ENCODE results near the gene HID1.

Gene HID1

DNA sequence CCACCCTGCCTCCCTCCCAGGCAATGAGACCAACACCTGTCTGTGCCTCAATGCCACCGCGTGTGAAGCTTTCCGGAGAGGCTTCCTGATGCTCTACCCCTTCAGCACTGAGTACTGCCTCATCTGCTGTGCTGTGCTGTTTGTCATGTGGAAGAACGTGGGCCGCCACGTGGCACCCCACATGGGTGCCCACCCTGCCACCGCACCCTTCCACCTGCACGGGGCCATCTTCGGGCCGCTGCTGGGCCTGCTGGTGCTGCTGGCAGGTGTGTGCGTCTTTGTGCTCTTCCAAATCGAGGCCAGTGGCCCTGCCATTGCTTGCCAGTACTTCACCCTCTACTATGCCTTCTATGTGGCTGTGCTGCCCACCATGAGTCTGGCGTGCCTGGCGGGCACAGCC is 25.9 kb downstream of the HID1 start:
- no peak for DNase-seq

DNA sequence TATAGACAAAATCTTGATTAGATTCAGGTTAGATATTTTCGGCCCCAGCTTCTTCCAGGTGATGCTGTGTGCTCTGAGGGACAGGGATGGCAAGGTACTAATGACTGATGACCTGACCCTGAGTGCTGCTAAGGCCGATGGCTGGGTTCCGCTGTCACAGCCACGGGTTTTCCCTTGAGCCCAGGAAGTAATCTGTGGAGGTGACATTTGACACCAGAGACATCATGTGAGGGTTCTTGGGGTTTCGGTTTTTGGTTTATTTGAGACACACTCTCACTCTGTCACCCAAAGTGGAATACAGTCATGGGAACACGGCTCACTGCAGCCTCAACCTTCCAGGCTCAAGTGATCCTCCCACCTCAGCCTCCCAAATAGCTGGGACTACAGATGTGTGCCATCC is 27.0 kb downstream of the HID1 start:
- no peak for DNase-seq

DNA sequence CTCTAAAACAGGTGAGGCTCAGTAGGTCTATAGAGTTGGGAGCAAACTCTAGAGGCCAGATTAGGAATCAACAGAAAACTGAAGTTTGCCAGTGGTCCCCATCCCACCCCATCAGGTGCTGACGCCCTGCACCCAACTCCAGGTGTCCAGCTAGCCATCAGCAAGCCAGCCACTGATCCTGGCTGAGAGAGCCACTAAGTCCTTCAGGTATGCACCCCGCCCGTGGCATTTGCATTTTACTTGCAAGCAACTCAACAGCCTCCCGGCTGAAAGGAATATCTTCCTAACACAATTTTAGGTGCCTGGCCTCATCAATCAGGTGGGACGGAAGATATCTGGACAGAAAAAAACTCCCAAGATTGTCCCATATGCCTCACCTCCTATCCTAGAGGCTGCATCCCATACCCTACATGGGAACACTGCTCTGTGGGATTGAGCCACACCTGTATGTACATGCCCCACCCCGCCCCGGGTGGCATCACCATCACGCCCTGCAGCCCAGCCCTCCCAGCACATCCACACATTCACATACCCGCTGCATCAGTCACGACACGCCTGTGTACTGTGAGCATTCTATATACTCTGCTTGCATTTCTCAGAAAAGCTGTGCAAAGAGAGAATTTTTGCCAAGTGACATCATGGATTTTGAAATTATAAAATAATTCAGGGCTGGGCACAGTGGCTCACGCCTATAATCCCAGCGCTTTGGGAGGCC is 28.6 kb downstream of the HID1 start:
- DNase-seq, result no peak

DNA sequence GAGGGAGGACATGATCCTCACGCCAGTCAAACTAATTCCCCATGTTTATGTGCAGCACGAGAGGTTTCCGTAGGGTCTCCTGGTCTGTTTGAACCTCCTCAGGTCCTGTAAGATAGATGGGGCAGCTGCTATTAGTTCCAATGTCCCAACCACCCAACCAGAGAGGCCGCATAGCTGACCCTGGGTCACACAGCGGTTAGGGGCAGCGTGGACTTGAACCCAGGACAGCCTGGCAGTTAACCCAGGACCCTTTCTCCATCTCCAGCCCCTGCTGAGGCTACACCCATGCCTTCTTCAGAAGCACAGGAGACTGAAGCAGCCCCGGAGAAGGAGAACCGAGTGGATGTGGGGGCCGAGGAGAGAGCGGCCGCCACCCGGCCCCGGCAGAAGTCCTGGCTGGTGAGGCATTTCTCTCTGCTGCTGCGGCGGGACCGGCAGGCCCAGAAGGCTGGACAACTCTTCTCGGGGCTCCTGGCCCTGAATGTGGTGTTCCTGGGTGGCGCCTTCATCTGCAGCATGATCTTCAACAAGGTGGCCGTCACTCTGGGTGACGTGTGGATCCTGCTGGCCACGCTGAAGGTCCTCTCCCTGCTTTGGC is 31.3 kb downstream of the HID1 start:
- DNase-seq, result no peak

DNA sequence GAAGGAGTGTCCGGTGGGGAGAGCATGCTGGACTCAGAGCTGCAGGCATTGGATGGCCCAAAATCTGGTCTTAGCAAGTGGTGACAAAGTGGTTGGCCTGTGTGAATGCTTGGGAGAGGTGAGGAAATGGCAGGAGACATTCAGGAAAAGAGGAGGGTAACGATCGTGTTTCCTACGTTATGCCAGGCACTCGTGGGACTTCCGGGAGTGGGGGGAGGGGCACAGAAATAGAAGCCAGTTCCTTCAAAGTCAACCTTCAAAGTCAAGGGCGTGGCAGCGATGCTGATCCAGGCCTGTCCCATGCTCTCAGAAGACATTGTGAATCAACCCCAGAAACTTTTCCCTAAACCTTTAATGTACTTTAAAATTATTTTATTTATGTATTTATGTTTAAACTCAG is 33.0 kb downstream of the HID1 start:
- DNase-seq, result no peak

DNA sequence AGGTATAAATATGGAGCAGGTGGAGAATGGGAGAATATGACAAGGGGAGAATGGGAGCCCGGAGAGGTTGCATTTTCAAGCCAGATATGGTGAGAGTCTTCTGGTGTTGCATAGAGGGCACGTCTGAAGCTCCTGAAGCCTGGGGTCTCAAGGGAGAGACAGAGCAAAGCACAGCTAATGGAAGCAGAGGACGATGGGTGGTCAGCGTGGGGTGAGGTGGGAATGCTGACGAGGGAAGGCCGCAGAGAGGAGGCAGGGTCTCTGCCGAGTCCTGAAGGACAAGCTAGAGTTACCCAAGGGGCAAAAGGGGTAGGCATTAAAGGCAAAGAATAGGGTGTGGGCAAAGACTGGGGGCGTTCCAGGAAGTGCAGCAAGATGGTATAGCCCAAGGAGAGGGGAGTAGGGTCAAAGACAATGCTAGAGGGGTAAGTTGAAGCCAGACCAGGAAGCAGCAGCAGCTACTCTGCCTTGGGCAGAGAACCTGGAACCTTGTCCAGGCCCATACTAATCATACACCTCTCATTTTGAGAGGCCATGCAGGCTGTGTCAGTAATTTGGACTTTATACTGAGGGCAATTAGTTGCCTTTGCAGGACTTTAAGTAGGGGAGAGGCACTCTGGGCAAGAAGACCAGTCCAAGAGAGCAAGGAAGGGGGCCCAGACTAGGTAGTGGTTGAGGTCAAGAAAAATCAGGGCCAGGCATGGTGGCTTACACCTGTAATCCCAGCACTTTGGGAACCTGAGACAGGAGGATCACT is 34.2 kb downstream of the HID1 start:
- DNase-seq, result no peak

DNA sequence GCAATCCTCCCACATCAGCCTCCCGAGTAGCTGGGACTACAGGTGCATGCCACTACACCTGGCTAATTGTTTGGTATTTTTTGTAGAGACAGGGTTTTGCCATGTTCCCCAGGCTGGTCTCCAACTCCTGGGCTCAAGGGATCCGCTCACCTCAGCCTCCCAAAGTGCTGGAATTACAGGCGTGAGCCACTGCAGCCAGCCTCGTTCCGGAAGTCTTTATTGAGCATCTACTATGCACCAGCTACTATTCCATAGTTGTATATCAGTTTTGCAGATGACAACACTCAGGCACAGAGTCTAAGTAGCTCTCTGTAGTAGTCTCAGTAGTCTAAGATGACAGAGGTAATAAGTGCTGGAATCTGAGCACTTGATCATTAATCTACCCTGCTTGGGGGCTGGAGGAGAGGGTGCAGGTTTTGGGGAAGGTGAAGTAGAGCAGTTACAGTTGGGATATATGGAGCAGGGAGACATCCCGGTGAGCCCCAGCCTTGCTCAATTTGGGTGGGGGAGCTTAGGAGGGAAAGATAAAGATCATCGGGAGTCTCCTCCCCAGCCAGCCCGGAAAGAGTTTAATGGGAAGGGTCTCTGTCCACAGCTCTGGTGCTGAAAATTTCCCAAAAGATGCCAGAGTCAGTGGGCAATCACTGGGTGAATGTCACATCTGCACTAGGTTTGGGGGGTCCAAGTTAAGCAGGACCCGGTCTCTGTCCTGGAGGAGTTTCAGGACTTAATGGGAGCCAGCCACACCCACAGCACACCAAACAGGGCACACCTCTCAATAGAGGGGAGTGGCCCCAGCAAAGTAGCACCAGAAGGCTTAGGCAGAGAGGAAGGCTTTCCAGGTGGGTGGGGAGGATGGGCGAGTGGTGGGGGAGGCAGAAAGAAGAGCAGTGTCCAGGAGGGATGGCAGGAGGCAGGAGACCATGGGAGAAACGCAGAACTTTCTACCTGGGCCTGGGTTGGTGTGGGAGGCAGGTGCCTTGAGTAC is 35.2 kb downstream of the HID1 start:
- DNase-seq, result no peak

DNA sequence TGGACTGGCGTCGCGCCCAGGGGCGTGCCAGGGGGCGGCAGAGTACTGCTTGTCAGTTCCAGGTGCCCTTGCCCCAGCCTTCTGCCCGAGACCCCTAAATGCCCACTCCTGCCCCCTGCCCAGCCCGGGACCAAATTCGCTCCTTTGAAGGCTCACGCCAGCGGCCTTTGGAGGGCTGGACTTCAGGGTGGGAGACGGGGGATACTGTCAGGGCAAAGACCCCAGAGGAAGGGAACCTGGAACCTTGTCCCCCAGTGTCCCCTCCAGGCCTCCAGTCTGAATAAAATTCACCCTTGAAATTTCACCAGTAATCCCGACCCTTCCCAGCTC is 36.1 kb downstream of the HID1 start:
- no peak for DNase-seq

DNA sequence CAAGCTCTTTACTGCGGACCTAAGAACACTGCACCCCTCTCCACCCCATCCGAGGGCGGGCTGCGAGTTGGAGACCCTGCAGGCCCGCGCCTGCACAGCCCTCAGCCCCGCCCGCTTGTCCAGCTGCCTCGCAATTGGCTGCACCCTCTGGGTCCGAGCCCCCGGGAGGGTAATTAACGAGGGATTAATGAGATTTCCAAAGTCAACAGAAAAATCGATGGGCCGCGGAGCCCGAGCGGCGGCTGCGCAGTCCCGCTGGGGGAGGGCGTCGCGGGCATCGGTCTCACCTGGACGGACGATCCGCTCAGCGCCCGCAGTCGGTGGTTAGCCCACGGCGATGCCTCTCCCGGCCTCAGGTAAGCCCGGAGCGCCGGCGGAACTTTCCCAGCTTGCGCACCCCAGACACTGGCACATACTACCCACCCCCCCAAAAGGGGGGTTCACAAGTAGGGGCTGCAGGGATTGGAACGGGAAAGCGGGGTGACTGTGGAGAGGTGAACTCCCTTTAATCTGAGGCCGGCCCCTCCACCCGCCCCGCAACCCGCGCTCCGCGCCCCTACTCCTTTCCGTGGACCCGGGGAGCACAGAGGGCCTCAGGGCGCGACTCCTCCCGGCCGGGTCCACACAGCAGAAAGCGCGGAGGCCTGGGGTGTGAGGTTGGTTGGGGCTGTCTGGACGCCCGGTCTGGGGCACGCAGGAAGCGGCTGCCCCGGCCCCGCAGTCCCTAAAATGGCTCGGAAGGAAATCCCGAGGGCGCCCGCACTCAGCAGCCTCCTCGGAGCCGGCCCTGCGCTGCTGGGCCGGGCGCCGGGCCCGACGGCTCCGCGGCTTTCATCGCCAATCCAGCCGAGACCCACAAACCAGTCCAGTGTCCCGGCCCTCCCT is 36.7 kb downstream of the HID1 start, which contains the start of gene OTOP3:
OTOP3 (plus strand) TSS at position 314 of the 885 bp plus-strand sequence; CDS start at position 338, 24 bp downstream.
- DNase-seq, result no peak

DNA sequence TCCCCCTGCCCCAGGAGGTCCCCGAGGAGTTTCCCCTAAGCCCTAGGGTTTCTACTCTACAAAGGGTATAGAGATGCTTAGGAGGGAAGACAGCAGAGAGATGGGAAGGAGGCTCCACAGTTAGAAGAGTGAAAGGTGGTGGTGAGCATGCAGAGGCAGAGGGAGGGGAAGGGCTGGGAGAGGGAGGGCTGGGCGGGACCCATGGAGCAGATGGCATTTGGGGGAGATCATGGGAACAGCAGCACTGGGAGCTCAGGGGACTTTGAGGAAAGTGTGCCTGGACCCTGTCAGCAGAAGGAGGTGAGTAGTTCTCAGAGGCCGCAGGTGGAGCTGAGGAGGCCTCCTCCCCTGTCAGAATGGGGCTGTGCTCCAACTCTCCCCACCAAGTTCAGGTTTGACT is 37.5 kb downstream of the HID1 start:
- no peak for DNase-seq

DNA sequence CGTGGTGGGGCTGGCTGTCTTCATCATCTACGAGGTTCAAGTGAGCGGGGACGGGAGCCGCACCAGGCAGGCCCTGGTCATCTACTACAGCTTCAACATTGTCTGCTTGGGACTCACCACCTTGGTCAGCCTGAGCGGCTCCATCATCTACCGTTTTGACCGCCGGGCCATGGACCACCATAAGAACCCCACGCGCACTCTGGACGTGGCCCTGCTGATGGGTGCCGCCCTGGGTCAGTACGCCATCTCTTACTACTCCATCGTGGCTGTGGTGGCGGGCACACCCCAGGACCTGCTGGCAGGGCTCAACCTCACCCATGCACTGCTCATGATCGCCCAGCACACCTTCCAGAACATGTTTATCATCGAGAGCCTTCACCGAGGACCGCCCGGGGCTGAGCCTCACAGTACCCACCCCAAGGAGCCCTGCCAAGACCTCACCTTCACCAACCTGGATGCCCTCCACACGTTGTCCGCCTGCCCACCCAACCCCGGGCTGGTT is 42.0 kb downstream of the HID1 start:
- DNase-seq, result no peak

DNA sequence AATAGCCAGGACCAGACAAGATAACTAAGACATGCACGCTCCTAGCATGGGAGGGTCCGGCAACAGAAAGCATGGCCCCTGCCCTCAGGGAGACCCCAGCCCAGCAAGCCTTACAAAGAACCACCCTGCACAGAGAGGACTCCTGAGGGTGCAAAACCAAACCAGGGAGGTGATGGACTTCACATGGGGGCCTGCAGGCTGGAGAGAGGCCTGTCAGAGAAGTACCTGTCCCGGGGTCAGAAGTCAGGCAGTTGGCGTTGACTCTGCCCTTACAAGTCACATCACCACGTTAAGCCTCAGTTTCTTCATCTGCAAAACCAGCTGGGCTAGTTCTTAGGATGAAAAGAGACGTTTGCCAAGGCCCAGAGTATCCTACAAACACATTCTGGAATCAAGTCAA is 43.8 kb downstream of the HID1 start:
- DNase-seq, result no peak

DNA sequence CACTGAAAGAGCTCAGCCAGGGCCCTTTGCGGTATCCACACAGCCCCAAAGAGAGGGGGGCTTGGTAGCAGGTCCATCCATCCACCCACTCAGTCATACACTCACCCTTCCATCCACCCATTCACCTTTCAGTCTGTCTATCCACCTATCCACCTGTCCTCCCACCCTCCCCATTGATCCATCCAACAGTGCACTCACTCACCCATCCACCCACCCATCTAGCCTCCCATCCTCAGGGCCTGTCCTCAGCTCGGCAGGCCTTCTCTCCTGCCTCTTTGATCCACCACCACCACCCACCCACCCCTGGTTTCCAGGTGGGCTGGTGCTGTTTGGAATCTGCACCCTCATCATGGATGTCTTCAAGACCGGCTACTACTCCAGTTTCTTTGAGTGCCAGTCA is 47.3 kb downstream of the HID1 start:
- DNase-seq, result no peak

DNA sequence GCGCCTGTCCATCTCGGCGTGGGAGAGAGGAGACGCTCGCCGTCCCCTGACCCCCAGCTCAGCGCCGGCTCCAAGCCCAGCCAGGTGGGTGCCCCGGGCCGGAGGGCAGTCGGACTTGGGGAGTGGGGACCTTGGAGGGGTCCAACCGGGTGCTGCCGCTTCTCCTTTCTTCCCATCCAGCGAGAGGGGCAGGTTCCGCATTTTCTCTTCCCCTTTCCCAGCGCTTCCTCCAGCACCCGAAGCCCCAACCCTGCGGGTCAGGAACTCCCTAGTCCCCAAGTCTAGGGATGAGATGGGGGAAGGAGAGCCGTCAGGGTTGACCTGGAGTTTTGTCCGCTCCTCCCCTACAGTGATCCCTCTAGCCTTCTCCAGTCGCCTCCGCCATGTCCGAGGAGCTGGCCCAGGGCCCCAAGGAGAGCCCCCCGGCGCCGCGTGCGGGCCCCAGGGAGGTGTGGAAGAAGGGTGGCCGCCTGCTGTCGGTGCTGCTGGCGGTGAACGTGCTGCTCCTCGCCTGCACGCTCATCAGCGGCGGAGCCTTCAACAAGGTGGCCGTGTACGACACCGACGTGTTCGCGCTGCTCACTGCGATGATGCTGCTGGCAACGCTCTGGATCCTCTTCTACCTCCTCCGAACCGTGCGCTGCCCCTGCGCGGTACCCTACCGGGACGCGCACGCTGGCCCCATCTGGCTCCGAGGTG is 48.2 kb downstream of the HID1 start, which contains the start of gene OTOP2:
OTOP2 (plus strand) TSS at position 24 of the 699 bp plus-strand sequence; CDS start at position 384, 360 bp downstream.
- DNase-seq, result no peak

DNA sequence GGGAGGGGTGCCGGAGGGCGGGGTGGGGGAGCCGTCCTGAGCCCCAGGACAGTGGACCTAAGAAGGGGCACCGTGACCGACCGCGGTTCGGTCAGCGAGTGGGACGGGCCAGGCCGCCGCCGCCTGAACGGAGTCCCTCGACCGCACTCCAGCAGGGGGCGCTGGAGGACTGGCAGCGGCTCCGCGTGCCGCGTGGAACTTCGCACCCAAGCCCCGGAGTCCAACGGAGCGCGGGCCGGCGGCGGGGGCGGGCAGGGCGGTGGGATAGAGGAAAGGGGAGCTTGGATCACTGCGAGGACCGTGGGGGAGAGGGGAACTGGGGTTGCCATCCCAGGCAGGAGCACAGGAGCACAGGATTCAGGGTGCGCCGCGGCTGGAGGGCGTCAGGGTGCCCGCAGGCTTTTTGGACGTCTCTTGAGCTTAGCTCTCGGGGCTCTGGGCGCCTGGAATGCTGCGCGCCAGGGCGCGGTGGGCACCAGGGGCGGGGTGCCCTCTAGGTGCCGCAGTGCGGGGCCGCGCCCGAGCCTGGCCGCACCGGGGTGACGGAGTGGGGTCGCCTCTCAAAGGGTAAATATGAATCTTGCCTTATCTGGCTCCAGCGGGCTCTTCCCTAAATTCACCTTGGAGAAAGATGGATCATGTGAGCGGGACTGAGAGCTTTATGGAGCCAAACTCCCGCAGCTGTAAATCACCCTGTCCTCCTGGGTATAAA is 48.9 kb downstream of the HID1 start:
- DNase-seq, result no peak

DNA sequence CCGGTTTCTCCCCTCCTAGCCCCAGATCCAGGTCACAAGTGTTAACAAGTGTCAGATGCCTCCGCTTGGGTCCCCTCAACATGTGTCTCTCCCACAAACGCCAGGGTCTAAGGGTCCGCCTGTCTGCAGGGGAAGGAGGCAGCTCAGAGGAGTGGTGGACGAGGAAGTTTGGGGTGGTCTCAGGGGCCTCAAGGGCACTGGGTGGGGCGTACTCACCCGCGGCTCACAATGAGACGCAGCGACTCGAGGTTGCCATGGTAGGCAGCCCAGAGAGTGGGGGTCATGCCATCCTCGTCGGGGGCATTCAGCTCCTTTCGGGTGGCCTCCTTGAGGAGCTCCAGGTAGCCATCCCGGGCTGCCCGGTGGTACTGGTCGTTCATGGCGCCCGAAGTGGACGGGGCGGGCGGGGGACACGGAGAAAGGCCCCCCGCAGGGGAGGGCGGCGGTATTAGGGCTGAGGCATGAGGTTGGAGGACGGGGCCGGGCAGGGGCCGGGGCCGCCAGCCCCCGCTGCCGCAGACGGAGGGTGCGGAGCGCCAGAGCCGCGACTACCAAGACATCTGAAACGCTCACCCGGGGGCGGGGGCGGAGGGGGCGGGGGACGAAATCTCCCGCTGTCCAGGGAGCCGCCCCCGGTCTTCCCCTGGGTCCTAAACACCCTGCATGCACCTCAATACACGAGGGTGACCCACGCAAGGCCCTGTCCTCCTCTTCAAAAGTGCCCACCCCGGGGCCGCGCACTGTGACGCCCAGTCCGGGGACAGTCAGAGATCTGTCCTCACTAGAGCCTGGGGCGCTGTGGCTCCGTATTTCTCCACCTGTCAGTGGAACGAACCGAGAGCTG is 49.6 kb downstream of the HID1 start, which contains the start of gene USH1G:
USH1G (minus strand) TSS at position 562 of the 844 bp plus-strand sequence; CDS start at position 380, 182 bp downstream.
- no peak for DNase-seq

DNA sequence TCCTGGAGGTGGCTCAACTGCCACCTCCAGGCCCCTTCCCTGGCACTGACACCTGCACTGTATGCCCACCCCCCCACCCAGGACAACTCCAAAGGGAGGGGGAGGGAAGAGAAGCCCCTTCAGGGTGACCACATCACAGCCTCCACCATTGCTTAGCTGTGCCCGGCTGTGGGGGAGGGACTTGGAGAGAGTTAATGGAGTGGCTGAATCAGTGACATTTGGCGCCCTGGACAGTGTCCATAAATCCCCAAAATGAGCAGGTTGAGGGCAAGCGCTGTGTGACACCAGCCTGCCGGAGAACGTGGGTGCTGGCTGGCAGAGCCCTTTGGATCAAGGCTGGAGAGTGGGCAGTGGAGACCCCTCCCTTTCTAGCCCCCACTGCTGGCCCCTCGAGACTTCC is 50.4 kb downstream of the HID1 start:
- no peak for DNase-seq

DNA sequence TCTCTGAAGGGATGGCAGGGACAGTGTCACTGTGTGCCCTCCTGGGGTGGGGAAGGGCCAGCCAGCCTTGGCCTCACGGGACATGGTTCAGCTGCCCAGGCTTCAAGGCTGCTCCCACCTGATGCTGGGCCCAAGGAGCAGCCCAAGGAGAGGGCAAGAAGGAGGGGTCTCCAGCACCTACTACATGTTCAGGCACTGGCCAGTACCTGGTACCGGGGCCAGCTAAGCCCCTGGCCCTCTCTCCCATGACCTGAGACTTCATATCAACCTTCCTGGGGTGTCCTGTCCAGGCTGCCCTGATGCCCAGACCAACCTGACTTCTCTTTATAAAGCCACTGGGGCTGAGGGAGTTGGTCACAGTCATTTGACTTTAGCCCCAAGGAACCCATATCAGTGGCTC is 50.8 kb downstream of the HID1 start:
- no peak for DNase-seq

DNA sequence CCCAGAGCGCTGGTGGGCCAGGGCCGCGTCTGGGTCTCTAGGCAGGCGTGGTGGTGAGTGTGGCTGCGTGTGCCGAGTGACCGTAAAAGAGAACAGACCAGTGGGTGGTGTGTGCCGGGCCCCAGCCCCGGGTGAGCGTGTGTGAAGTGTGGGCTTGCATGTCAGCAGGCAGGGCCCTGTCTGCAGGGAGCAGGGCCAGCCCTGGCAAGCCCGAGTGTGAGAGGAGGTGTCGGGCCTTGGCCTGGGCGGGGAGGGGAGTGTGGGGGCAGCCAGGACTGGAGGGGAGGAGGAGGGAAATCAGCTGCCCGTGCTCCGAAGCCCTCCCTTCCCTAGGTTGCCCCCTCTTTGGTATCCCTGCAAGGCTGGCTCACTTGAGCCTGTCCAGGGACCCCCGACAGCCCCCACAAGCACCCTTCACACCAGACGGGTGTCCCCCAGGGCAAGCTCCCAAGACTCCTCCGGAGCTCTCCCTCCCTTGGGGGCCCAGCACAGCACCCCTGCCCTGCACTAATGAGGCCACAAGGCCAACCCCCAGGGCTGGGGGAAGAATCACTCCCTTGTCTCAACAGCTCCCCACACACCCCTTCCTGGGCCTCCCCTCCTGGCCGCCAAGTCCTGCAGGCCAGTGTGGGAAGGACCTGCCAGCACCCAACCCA is 51.4 kb downstream of the HID1 start:
- DNase-seq, result no peak

Data from NCI-H2227 treated with DMSO at 0.1 percent for 48 hours (cell line).